ENCODE results near the gene SH3RF1. TPM values are rescaled to one million over a fixed set of nuclear protein-coding genes. Genes with fewer than 3 reads are reported as not detected.

Gene SH3RF1
- total RNA-seq (2.0 TPM), polyA plus RNA-seq (3.7 TPM)
- long read RNA-seq, donor 1, result 0 reads
- long read RNA-seq, donor 2, result 0 reads
- long read RNA-seq, donor 3, result 0 reads
- long read RNA-seq, donor 4, partial matches to known transcripts, result 0 of 1 reads
- long read RNA-seq, donor 4, other reads (novel, unspliced or antisense), result 0 of 1 reads
- long read RNA-seq, donor 5, result 0 reads
- long read RNA-seq, donor 6, partial matches to known transcripts, result 11 of 11 reads
- long read RNA-seq, donor 6, other reads (novel, unspliced or antisense), result 0 of 11 reads
- long read RNA-seq, donor 7, partial matches to known transcripts, result 0 of 1 reads
- long read RNA-seq, donor 7, other reads (novel, unspliced or antisense), result 0 of 1 reads
- long read RNA-seq, donor 8, result 0 reads
- long read RNA-seq, donor 9, result 0 reads
- long read RNA-seq, donor 10, result 0 reads

- H3K9me3 ChIP-seq (ENCODE audit: control insufficient read depth in 2 of 2, insufficient read depth in 1 of 2, low read length in 1 of 2), result peaks cover 0 to 5% of the 10 kb centered on the region in 2 donors
- WGBS, result under 1% methylated on average over 109 of the region's 110 CpGs
- H3K27me3 ChIP-seq (ENCODE audit: control insufficient read depth in 2 of 2, insufficient read depth in 1 of 2, low read length in 1 of 2), result peaks cover 0 to 27% of the 10 kb centered on the region in 2 donors
- DNase-seq (ENCODE audit: low read depth in 6 of 9, low spot score in 9 of 9), result peak in 6 of 9 donors; percentile 22 to 51 (median 37)
- H3K27ac ChIP-seq (ENCODE audit: low read depth in 1 of 2, low read length in 1 of 2), result peak within 1 kb of the TSS; percentile 43 to 59
- peaks cover 8 to 15% of the 10 kb centered on the region in 2 donors for H3K4me1 ChIP-seq (ENCODE audit: control insufficient read depth in 2 of 2, insufficient read depth in 2 of 2, low read length in 2 of 2)
- H3K36me3 ChIP-seq (ENCODE audit: control insufficient read depth in 2 of 2, insufficient read depth in 2 of 2, low read length in 1 of 2), result no peaks in the 10 kb centered on the region
- H3K4me3 ChIP-seq (ENCODE audit: low read length in 2 of 2), result peak within 1 kb of the TSS; percentile 63 to 73
These were observed at the start of gene SH3RF1 for GRCh38 chr4:169270810-169271691. Gene SH3RF1, minus strand, starts transcription at chr4:169270956. Its CDS starts 1,744 bp downstream, at chr4:169269212.

- no peaks in the 10 kb centered on the region for H3K27me3 ChIP-seq (ENCODE audit: control insufficient read depth in 2 of 2, insufficient read depth in 1 of 2, low read length in 1 of 2)
- H3K4me1 ChIP-seq (ENCODE audit: control insufficient read depth in 2 of 2, insufficient read depth in 2 of 2, low read length in 2 of 2), result no peaks in the 10 kb centered on the region
- H3K36me3 ChIP-seq (ENCODE audit: control insufficient read depth in 2 of 2, insufficient read depth in 2 of 2, low read length in 1 of 2), result no peaks in the 10 kb centered on the region
- WGBS, result 92% methylated on average over 5 of the region's 5 CpGs
- no peak for DNase-seq (ENCODE audit: low read depth in 6 of 9, low spot score in 9 of 9)
- H3K4me3 ChIP-seq (ENCODE audit: low read length in 2 of 2), result no peak overlapping the region
- no peak overlapping the region for H3K27ac ChIP-seq (ENCODE audit: low read depth in 1 of 2, low read length in 1 of 2)
- no peaks in the 10 kb centered on the region for H3K9me3 ChIP-seq (ENCODE audit: control insufficient read depth in 2 of 2, insufficient read depth in 1 of 2, low read length in 1 of 2)
These were observed 45.0 kb upstream of the SH3RF1 start for GRCh38 chr4:169315530-169316343.

GRCh38 chr4:169314906-169315305 lies 44.1 kb upstream of the SH3RF1 start:
- Histone ChIP-seq H3K9me3 (ENCODE audit: control insufficient read depth in 2 of 2, insufficient read depth in 1 of 2, low read length in 1 of 2) (no peaks in the 10 kb centered on the region), H3K27me3 (ENCODE audit: control insufficient read depth in 2 of 2, insufficient read depth in 1 of 2, low read length in 1 of 2) (no peaks in the 10 kb centered on the region), H3K36me3 (ENCODE audit: control insufficient read depth in 2 of 2, insufficient read depth in 2 of 2, low read length in 1 of 2) (no peaks in the 10 kb centered on the region), H3K4me3 (ENCODE audit: low read length in 2 of 2) (no peak overlapping the region), H3K4me1 (ENCODE audit: control insufficient read depth in 2 of 2, insufficient read depth in 2 of 2, low read length in 2 of 2) (no peaks in the 10 kb centered on the region), H3K27ac (ENCODE audit: low read depth in 1 of 2, low read length in 1 of 2) (no peak overlapping the region)
- WGBS, result 87% methylated on average over 8 of the region's 8 CpGs
- peak in 4 of 9 donors; percentile 7 to 42 (median 19) for DNase-seq (ENCODE audit: low read depth in 6 of 9, low spot score in 9 of 9)

GRCh38 chr4:169313732-169314131 lies 43.0 kb upstream of the SH3RF1 start:
- no peak for DNase-seq (ENCODE audit: low read depth in 6 of 9, low spot score in 9 of 9)
- H3K9me3 ChIP-seq (ENCODE audit: control insufficient read depth in 2 of 2, insufficient read depth in 1 of 2, low read length in 1 of 2), result no peaks in the 10 kb centered on the region
- no peaks in the 10 kb centered on the region for H3K4me1 ChIP-seq (ENCODE audit: control insufficient read depth in 2 of 2, insufficient read depth in 2 of 2, low read length in 2 of 2)
- no peak overlapping the region for H3K27ac ChIP-seq (ENCODE audit: low read depth in 1 of 2, low read length in 1 of 2)
- no peaks in the 10 kb centered on the region for H3K36me3 ChIP-seq (ENCODE audit: control insufficient read depth in 2 of 2, insufficient read depth in 2 of 2, low read length in 1 of 2)
- no peak overlapping the region for H3K4me3 ChIP-seq (ENCODE audit: low read length in 2 of 2)
- no peaks in the 10 kb centered on the region for H3K27me3 ChIP-seq (ENCODE audit: control insufficient read depth in 2 of 2, insufficient read depth in 1 of 2, low read length in 1 of 2)
- WGBS, result 98% methylated on average over 2 of the region's 2 CpGs

GRCh38 chr4:169312690-169313422 lies 42.1 kb upstream of the SH3RF1 start:
- Histone ChIP-seq H3K4me3 (ENCODE audit: low read length in 2 of 2) (no peak overlapping the region), H3K9me3 (ENCODE audit: control insufficient read depth in 2 of 2, insufficient read depth in 1 of 2, low read length in 1 of 2) (no peaks in the 10 kb centered on the region), H3K27ac (ENCODE audit: low read depth in 1 of 2, low read length in 1 of 2) (no peak overlapping the region), H3K4me1 (ENCODE audit: control insufficient read depth in 2 of 2, insufficient read depth in 2 of 2, low read length in 2 of 2) (no peaks in the 10 kb centered on the region), H3K27me3 (ENCODE audit: control insufficient read depth in 2 of 2, insufficient read depth in 1 of 2, low read length in 1 of 2) (no peaks in the 10 kb centered on the region), H3K36me3 (ENCODE audit: control insufficient read depth in 2 of 2, insufficient read depth in 2 of 2, low read length in 1 of 2) (no peaks in the 10 kb centered on the region)
- WGBS, result 95% methylated on average over 6 of the region's 6 CpGs
- no peak for DNase-seq (ENCODE audit: low read depth in 6 of 9, low spot score in 9 of 9)

GRCh38 chr4:169311643-169312365 lies 41.0 kb upstream of the SH3RF1 start:
- 82% methylated on average over 12 of the region's 12 CpGs for WGBS

GRCh38 chr4:169309326-169309967 lies 38.7 kb upstream of the SH3RF1 start:
- DNase-seq (ENCODE audit: low read depth in 6 of 9, low spot score in 9 of 9), result no peak
- WGBS, result 94% methylated on average over 12 of the region's 12 CpGs
- H3K4me1 ChIP-seq (ENCODE audit: control insufficient read depth in 2 of 2, insufficient read depth in 2 of 2, low read length in 2 of 2), result no peaks in the 10 kb centered on the region
- H3K27ac ChIP-seq (ENCODE audit: low read depth in 1 of 2, low read length in 1 of 2), result no peak overlapping the region
- no peak overlapping the region for H3K4me3 ChIP-seq (ENCODE audit: low read length in 2 of 2)
- no peaks in the 10 kb centered on the region for H3K9me3 ChIP-seq (ENCODE audit: control insufficient read depth in 2 of 2, insufficient read depth in 1 of 2, low read length in 1 of 2)
- H3K27me3 ChIP-seq (ENCODE audit: control insufficient read depth in 2 of 2, insufficient read depth in 1 of 2, low read length in 1 of 2), result no peaks in the 10 kb centered on the region
- H3K36me3 ChIP-seq (ENCODE audit: control insufficient read depth in 2 of 2, insufficient read depth in 2 of 2, low read length in 1 of 2), result no peaks in the 10 kb centered on the region

More at GRCh38 chr4:169311643-169312365, 41.0 kb upstream of the SH3RF1 start:
- no peak overlapping the region for H3K27ac ChIP-seq (ENCODE audit: low read depth in 1 of 2, low read length in 1 of 2)
- H3K9me3 ChIP-seq (ENCODE audit: control insufficient read depth in 2 of 2, insufficient read depth in 1 of 2, low read length in 1 of 2), result no peaks in the 10 kb centered on the region
- H3K27me3 ChIP-seq (ENCODE audit: control insufficient read depth in 2 of 2, insufficient read depth in 1 of 2, low read length in 1 of 2), result no peaks in the 10 kb centered on the region
- no peaks in the 10 kb centered on the region for H3K36me3 ChIP-seq (ENCODE audit: control insufficient read depth in 2 of 2, insufficient read depth in 2 of 2, low read length in 1 of 2)
- peak in 5 of 9 donors; percentile 9 to 56 (median 11) for DNase-seq (ENCODE audit: low read depth in 6 of 9, low spot score in 9 of 9)
- H3K4me3 ChIP-seq (ENCODE audit: low read length in 2 of 2), result no peak overlapping the region
- H3K4me1 ChIP-seq (ENCODE audit: control insufficient read depth in 2 of 2, insufficient read depth in 2 of 2, low read length in 2 of 2), result no peaks in the 10 kb centered on the region
